ENCODE data around the gene EIF4EBP2.

EIF4EBP2 gene

GRCh38 chr10:70462349-70462984 is 58.5 kb downstream of the EIF4EBP2 start:
- no peak for DNase-seq

DNA sequence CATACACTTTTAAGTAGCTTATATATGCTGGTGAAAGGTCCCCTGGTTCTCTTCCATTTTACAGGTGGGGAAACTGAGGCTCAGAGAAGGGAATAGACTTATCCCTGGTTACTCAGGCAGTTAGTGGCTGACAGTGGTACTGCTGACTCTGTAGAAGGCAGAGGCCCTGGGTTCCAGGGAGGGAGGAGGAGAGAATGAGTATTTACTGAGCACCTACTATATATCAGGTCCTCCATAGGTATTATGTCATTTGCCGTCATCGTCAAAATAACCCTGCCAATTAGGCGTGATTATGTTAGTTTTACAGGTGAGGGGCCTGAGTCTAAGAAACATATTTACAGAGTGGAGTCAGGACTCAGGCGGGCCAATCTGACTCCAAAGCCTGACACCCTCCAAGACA is 61.3 kb downstream of the EIF4EBP2 start:
- DNase-seq = no peak

- no peak for DNase-seq
Measured at GRCh38 chr10:70465832-70466231, 61.9 kb downstream of the EIF4EBP2 start.

- no peak for DNase-seq
Measured at GRCh38 chr10:70466951-70467350, 63.0 kb downstream of the EIF4EBP2 start.

- DNase-seq = no peak
Measured at GRCh38 chr10:70472799-70473454, 69.0 kb downstream of the EIF4EBP2 start.

- DNase-seq = no peak
Measured at GRCh38 chr10:70474780-70475179, 70.8 kb downstream of the EIF4EBP2 start.

DNA sequence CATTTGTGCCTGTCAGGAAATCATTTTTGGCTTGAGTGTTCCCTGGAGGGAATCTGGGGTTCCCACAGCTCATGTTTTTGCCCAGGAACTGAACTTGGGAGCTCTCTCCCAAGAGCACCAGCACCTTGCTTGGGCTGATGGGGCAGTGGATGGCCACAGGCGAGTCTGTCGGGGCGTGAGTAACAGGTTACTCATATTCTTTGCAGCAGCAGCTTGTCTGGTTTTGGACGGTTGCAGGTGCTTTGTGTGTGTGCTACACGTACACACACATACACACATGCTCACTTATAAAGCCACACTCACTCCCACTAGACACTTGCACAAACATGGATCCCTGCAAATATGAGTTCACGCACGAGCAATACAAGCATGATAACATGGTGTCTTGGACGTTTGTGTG is 71.7 kb downstream of the EIF4EBP2 start:
- no peak for DNase-seq

DNA sequence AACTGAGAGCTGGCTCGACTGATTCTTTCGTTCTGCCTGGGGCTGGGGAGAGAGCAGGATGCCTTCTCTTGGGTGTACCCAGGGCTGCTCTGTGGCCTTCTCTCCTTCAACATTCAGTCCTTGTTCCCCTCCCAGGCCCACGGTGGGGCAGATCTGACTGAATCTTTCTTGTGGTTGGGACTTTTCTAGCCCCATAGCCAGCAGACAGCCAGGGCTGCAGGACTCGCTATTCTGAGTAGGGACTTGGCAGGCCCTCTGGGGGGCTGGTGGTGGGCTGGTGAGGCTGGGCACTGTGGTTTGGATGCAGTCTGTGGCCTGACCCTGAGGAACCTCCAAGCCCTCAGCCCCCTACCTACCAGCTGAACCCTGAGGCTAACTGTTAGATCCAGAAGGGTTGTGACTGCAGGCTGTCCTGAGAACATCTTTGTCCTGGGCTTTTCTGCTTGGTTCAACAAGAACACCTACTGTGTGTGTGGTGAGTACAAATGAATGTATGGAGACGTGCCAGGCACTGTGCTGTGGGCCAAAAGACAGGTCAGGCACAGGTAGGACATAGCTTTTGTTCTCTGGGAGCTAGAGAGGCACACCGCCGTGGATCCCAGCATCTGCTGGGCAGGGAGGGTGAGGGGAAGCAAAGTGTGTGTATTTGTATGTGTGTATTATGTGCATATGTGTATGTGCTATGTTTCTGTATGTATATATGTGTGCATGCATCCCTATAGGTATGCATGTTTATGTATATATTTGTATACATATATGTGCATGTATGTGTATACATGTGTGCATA is 72.5 kb downstream of the EIF4EBP2 start:
- DNase-seq = no peak

DNA sequence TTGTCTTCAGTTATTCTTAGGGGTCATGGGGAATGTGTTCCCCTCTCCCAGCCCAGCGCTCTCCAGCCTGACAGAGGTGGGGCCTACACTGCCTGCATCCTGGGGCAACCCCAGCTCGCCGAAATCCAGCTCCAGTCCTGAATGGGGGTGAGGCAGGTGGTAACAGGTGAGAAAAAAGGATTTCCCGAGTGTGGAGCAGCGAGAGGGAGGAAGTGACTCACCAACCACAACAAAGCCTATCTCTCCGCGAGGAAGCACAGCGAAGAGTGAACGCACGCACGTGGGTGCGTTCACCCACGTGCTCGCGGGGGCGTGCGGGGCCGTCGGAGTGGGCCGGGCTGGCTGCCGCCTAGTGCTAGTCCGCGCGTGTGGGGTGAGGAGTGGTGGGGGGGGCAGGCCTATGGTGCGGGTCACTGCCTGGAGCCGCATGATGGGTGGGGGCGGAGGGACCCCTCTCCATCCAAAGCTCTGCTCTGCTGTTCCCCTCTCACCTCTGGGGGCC is 73.8 kb downstream of the EIF4EBP2 start:
- peak; percentile 81 for DNase-seq
